Prostate gland (tissue), 2 donors: Measurements from ENCODE around the gene ZNFX1. TPM values are rescaled to one million over a fixed set of nuclear protein-coding genes. Genes with fewer than 3 reads are reported as not detected.

Experiments used
- DNase-seq: peaks from one replicate; pipeline ENCODE4 v3.0.0-alpha.2; 2019; ENCODE audit warnings: low spot score
- H3K27ac ChIP-seq, 2 donors: fragments of 200-600 bp; sonication (generic); 2 replicates each; pipeline ENCODE4 v1.5.1; 2017 to 2019
- H3K27me3 ChIP-seq: fragments of 200-600 bp; sonication (generic); replicated peaks from 2 replicates; pipeline ENCODE4 v1.5.1; 2019; ENCODE audit not compliant: insufficient read depth
- H3K36me3 ChIP-seq, 2 donors: fragments of 200-600 bp; sonication (generic); 1 replicate in 1 of 2; 2 replicates in 1 of 2; pipeline versions ENCODE4 v1.5.1 to v1.8.1; 2017 to 2019
- H3K4me1 ChIP-seq: fragments of 200-600 bp; sonication (generic); replicated peaks from 2 replicates; pipeline ENCODE4 v1.5.1; 2019
- H3K4me3 ChIP-seq, 2 donors: fragments of 200-600 bp; sonication (generic); 2 replicates each; pipeline ENCODE4 v1.5.1; 2017 to 2019
- H3K9me3 ChIP-seq: fragments of 200-600 bp; sonication (generic); 2 replicates; pipeline ENCODE4 v1.5.1; 2017
- POLR2A ChIP-seq: fragments of 450-650 bp; IDR thresholded peaks from one replicate; pipeline ENCODE4 v1.6.1; 2016; ENCODE audit warnings: antibody characterized with exemption, mild to moderate bottlenecking
- POLR2AphosphoS5 ChIP-seq: sonication (generic); formaldehyde crosslinking; IDR thresholded peaks from one replicate; pipeline ENCODE4 v1.6.1; 2017; ENCODE audit warnings: antibody characterized with exemption
- WGBS: methylation state at CpG from one replicate; pipeline ENCODE4 v1.1.5; 2018; 5-methylcytosine and 5-hydroxymethylcytosine counted together
- intact Hi-C: fragments of 100-400 bp; cut with DNase I; formaldehyde crosslinking; loops from one replicate; pipeline ENCODE4 v1.14.2; 2022
- total RNA-seq, 2 donors: library from RNA; depleted of rRNA; stranded (reverse); fragments of >200 nt; gene quantifications; one replicate each; pipeline ENCODE4 v1.1.0, GENCODE V29; 2016
- TF ChIP-seq, protein P1 (sequence below), 4 experiments: fragments of 200-600 bp in 2 of 4; fragments of 450-650 bp in 2 of 4; sonication (generic) in 2 of 4; IDR thresholded peaks; 1 replicate in 3 of 4; 2 replicates in 1 of 4; pipeline ENCODE4 v1.5.1; 2016 to 2019; ENCODE audit warnings: antibody characterized with exemption in 4 of 4, mild to moderate bottlenecking in 2 of 4, moderate library complexity in 2 of 4

The ZNFX1 gene
- total RNA-seq, 2 donors from 2014 or later, result 25.6 to 32.7 TPM

DNA sequence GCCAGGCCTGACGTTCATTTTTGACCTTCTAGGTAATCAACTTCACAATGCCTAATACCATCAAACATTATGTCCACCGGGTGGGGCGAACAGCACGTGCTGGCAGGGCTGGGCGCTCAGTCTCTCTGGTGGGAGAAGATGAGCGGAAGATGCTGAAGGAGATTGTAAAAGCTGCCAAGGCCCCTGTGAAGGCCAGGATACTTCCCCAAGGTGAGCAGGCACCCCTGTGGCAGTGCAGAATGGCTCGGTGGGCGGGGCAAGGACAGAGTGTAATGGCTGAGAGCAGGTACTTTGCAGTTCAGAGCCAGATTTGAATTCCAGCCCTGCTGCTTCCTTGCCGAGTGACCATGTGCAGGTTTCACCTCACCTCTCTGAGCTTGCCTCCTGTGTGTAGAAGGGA is 41.6 kb downstream of the ZNFX1 start:
- no peaks in the 10 kb centered on the region for H3K9me3 ChIP-seq
- WGBS, result 86% methylated on average over 9 of the region's 9 CpGs
- DNase-seq, result no peak
- H3K27me3 ChIP-seq, result no peaks in the 10 kb centered on the region
- intact Hi-C loops, result no loop called here
- H3K4me1 ChIP-seq, result no peaks in the 10 kb centered on the region
- TF ChIP-seq POLR2AphosphoS5, result no peak
- no peak overlapping the region for H3K27ac ChIP-seq
- peaks cover 0 to 26% of the 10 kb centered on the region in 2 donors for H3K36me3 ChIP-seq
- H3K4me3 ChIP-seq, result no peak overlapping the region

GRCh38 chr20:49234831-49235230 is 43.0 kb downstream of the ZNFX1 start:
- intact Hi-C loops, result no loop called here
- H3K4me1 ChIP-seq, result no peaks in the 10 kb centered on the region
- TF ChIP-seq POLR2A (no peak), POLR2AphosphoS5 (no peak)
- TF ChIP-seq, protein P1, sequence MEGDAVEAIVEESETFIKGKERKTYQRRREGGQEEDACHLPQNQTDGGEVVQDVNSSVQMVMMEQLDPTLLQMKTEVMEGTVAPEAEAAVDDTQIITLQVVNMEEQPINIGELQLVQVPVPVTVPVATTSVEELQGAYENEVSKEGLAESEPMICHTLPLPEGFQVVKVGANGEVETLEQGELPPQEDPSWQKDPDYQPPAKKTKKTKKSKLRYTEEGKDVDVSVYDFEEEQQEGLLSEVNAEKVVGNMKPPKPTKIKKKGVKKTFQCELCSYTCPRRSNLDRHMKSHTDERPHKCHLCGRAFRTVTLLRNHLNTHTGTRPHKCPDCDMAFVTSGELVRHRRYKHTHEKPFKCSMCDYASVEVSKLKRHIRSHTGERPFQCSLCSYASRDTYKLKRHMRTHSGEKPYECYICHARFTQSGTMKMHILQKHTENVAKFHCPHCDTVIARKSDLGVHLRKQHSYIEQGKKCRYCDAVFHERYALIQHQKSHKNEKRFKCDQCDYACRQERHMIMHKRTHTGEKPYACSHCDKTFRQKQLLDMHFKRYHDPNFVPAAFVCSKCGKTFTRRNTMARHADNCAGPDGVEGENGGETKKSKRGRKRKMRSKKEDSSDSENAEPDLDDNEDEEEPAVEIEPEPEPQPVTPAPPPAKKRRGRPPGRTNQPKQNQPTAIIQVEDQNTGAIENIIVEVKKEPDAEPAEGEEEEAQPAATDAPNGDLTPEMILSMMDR (IDR thresholded peaks at IDR 0.05), result no peak
- no peaks in the 10 kb centered on the region for H3K27me3 ChIP-seq
- 89% methylated on average over 6 of the region's 6 CpGs for WGBS
- peaks cover 0 to 31% of the 10 kb centered on the region in 2 donors for H3K36me3 ChIP-seq
- no peaks in the 10 kb centered on the region for H3K9me3 ChIP-seq
- no peak overlapping the region for H3K27ac ChIP-seq
- H3K4me3 ChIP-seq, result no peak overlapping the region
- no peak for DNase-seq

DNA sequence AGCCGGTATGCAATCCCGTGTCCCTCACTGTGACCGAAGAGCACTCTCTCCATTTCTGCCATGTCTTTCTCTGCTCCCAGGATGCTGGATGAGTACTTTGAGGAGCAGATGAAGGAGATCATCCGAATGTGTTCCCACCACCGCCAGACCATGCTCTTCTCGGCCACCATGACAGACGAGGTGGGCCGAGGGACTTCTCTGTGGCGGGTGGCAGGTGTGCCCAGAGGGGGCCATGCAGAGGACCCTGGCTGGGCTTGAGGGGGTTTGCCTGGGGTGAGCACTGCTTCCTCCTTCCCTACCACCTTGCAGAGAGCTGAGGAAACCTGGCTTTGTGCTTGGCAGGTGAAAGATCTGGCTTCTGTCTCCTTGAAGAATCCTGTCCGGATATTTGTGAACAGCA is 44.6 kb downstream of the ZNFX1 start:
- no peak for DNase-seq
- Histone ChIP-seq H3K36me3 (peaks cover 0 to 20% of the 10 kb centered on the region in 2 donors), H3K4me3 (no peak overlapping the region), H3K4me1 (no peaks in the 10 kb centered on the region), H3K9me3 (no peaks in the 10 kb centered on the region), H3K27me3 (no peaks in the 10 kb centered on the region), H3K27ac (no peak overlapping the region)
- WGBS, result 90% methylated on average over 10 of the region's 10 CpGs
- no peak for TF ChIP-seq POLR2AphosphoS5
- TF ChIP-seq POLR2A, result no peak
- TF ChIP-seq, protein P1 (IDR thresholded peaks at IDR 0.05), result no peak
- intact Hi-C loops, result no loop called here

DNA sequence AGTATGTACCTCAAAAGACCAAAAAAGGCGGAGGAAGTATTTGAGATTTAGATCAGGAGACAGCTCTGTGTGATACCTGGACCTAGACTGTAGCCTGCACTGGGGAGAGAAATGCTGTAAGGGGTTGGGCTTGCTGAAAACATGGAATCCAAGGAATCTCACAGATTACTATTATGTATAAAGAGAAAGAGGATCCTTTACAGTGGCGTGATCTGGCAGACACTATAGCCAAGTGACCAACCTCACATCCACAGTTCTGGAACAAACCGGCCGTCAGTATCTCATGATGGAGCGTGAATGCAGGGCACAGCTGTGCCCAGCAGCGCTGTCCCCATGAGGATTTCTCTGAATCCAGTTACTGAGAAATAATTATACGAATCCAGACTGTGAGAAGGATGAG is 46.4 kb downstream of the ZNFX1 start:
- TF ChIP-seq POLR2AphosphoS5 (no peak), POLR2A (no peak)
- TF ChIP-seq, protein P1 (IDR thresholded peaks at IDR 0.05), result no peak
- intact Hi-C loops, result no loop called here
- Histone ChIP-seq H3K27me3 (no peaks in the 10 kb centered on the region), H3K4me3 (no peak overlapping the region), H3K4me1 (no peaks in the 10 kb centered on the region), H3K27ac (no peak overlapping the region), H3K9me3 (no peaks in the 10 kb centered on the region), H3K36me3 (peaks cover 0 to 11% of the 10 kb centered on the region in 2 donors)
- no peak for DNase-seq
- 71% methylated on average over 7 of the region's 7 CpGs for WGBS

DNA sequence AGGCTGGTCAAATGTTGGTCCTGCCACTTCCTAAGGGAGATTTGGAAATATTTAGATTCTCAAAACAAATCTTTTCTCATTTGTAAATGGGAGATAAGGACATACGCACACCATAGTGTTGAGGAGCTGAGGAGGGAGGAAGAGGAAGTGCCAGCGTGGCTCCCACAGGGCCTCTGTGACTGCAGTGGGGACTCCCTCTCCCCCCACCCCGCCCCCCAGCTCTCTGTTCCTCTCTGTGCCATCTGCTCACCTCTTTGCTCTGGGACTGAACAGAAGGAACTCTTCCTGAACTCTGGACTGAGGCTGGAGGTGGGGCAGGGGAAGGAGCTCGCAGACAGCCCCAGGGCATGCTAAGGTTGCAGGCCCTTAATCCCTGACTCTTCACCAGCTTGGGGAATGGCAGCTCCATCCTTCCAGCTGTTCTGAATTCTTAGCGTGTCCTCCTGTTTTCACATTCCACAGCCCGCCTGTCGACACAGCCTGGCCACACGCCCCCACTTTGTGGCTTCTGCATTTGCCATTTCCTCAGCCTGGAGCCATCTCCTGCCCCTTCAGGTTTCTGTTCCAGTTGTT is 47.2 kb downstream of the ZNFX1 start:
- Histone ChIP-seq H3K27ac (peak overlapping the region in 1 of 2 donors; percentile 49), H3K27me3 (no peaks in the 10 kb centered on the region), H3K4me1 (no peaks in the 10 kb centered on the region), H3K36me3 (peaks cover 5 to 6% of the 10 kb centered on the region in 2 donors), H3K4me3 (no peak overlapping the region), H3K9me3 (no peaks in the 10 kb centered on the region)
- no peak for DNase-seq
- 49% methylated on average over 8 of the region's 8 CpGs for WGBS
- intact Hi-C loops, result no loop called here
- TF ChIP-seq, protein P1 (IDR thresholded peaks at IDR 0.05), result no peak
- TF ChIP-seq POLR2AphosphoS5 (peak; percentile 27), POLR2A (no peak)
